Neural progenitor cell (in vitro differentiated cells): Measurements from ENCODE around the gene SRRM5.

Source experiments
- CTCF ChIP-seq: fragments of 200-600 bp; sonication (generic); IDR thresholded peaks from 2 replicates; pipeline ENCODE4 v1.5.1; 2017; ENCODE audit warnings: antibody characterized with exemption, mild to moderate bottlenecking
- EZH2 ChIP-seq: fragments of 200-600 bp; sonication (generic); IDR thresholded peaks from 2 replicates; pipeline ENCODE4 v1.6.1; 2017; ENCODE audit warnings: antibody characterized with exemption, mild to moderate bottlenecking, moderate library complexity
- EZH2phosphoT487 ChIP-seq: fragments of 200-600 bp; sonication (generic); IDR thresholded peaks from 2 replicates; pipeline ENCODE4 v1.6.1; 2017; ENCODE audit warnings: antibody characterized with exemption

GRCh38 chr19:43572171-43572588 is 39.7 kb upstream of the SRRM5 start:
- TF ChIP-seq CTCF (no peak), EZH2phosphoT487 (no peak), EZH2 (no peak)
